ENCODE measurements around the gene INSC. TPM values are rescaled to one million over a fixed set of nuclear protein-coding genes. Genes with fewer than 3 reads are reported as not detected.

The INSC gene
- total and polyA plus RNA-seq, 2 of the 13 experiments (the other 11 are each of a cell fraction or from before 2014, with no cell fraction given), result 0.09 TPM; not detected in 1

- BruUV-seq (replicated peaks), result no TSS peak
- CTCF ChIA-PET (ENCODE audit: low intra/inter-chr PET ratio, low total read pairs), result no interaction called here
- intact Hi-C loops (cut with micrococcal nuclease; ENCODE audit: unreplicated experiment), result no loop called here
Measured at GRCh38 chr11:15233371-15234165, 118.8 kb downstream of the INSC start.

More at GRCh38 chr11:15233371-15234165, 118.8 kb downstream of the INSC start:
- no peak for DNase-seq (ENCODE audit: low spot score)
- Histone ChIP-seq H3K9ac (ENCODE audit: insufficient read depth, low read depth, low read length) (no peak overlapping the region), H3K4me2 (ENCODE audit: low read depth, low read length) (no peak overlapping the region), H3K36me3 (replicated peaks in 1 of 2; ENCODE audit: control insufficient read depth in 1 of 2, insufficient read depth in 2 of 2, low read length in 2 of 2) (no peaks in the 10 kb centered on the region), H3K27me3 (ENCODE audit: control insufficient read depth in 1 of 2, insufficient read depth in 2 of 2, low read length in 2 of 2) (peaks cover 0 to under 1% of the 10 kb centered on the region in 2 experiments; a peak in 1 of 5 replicates), H3K4me3 (replicated peaks in 1 of 3; ENCODE audit: insufficient read depth in 1 of 3, low read depth in 2 of 3, low read length in 3 of 3) (no peak overlapping the region), H4K20me1 (ENCODE audit: insufficient read depth, low read length) (no peaks in the 10 kb centered on the region), H3K79me2 (ENCODE audit: insufficient read depth, low read length) (no peaks in the 10 kb centered on the region), H2AFZ (ENCODE audit: low read length) (no peak overlapping the region), H3K27ac (ENCODE audit: extremely low read length, insufficient read depth, low read length) (no peak overlapping the region), H3K9me3 (ENCODE audit: low read length) (no peaks in the 10 kb centered on the region), H3K4me1 (ENCODE audit: insufficient read depth, low read length) (no peaks in the 10 kb centered on the region)
- no peak for FAIRE-seq
- WGBS (ENCODE audit: low lambda C conversion rate), result 25% methylated on average over 8 of the region's 8 CpGs
- no peak for ATAC-seq
- in situ Hi-C loops (cut with HindIII; ENCODE audit: extremely low pct_ligation_motif_present, low pct_unique_long_range_greater_than_20kb), result no loop called here
- TF ChIP-seq PRMT3 (CRISPR knock-in tag; IDR thresholded peaks at IDR 0.05; ENCODE audit: borderline replicate concordance, low read depth), result no peak
- TF ChIP-seq SRF (IDR thresholded peaks at IDR 0.05; ENCODE audit: low read depth, low read length), result no peak
- TF ChIP-seq E2F5 (CRISPR knock-in tag; conservative IDR thresholded peaks at IDR 0.05), result no peak
- TF ChIP-seq ZNF143 (CRISPR knock-in tag; IDR thresholded peaks at IDR 0.05), result no peak
- TF ChIP-seq BATF2 (CRISPR knock-in tag; IDR thresholded peaks at IDR 0.05), result no peak
- TF ChIP-seq IRF2 (CRISPR knock-in tag; IDR thresholded peaks at IDR 0.05), result no peak
- no peak for TF ChIP-seq NFKB2 (CRISPR knock-in tag; IDR thresholded peaks at IDR 0.05; ENCODE audit: borderline replicate concordance)
- no peak for TF ChIP-seq ATM (IDR thresholded peaks at IDR 0.05; ENCODE audit: borderline replicate concordance)
- no peak for TF ChIP-seq ZNF343 (CRISPR knock-in tag; IDR thresholded peaks at IDR 0.05)
- no peak for TF ChIP-seq ZNF276 (CRISPR knock-in tag; IDR thresholded peaks at IDR 0.05; ENCODE audit: low read depth)
- no peak for TF ChIP-seq NFE2L1 (CRISPR knock-in tag; IDR thresholded peaks at IDR 0.05; ENCODE audit: borderline replicate concordance)
- no peak for TF ChIP-seq GABPA (IDR thresholded peaks at IDR 0.05; ENCODE audit: low read depth, low read length)
- TF ChIP-seq GABPA (CRISPR knock-in tag; IDR thresholded peaks at IDR 0.05; ENCODE audit: low read depth), result no peak
- TF ChIP-seq ZNF614 (CRISPR knock-in tag; IDR thresholded peaks at IDR 0.05; ENCODE audit: borderline replicate concordance), result no peak
- TF ChIP-seq FOXM1 (CRISPR knock-in tag; IDR thresholded peaks at IDR 0.05), result no peak
- no peak for TF ChIP-seq ATF4 (CRISPR knock-in tag; IDR thresholded peaks at IDR 0.05)
- TF ChIP-seq PBX2 (CRISPR knock-in tag; IDR thresholded peaks at IDR 0.05), result no peak
- no peak for TF ChIP-seq ZMYM2 (CRISPR knock-in tag; IDR thresholded peaks at IDR 0.05)
- TF ChIP-seq KDM6A (CRISPR knock-in tag; IDR thresholded peaks at IDR 0.05; ENCODE audit: low read depth), result no peak
- POLR2A ChIA-PET, result no interaction called here

Data from HepG2 (cell line).